Stimulated activated memory B cell treated with anti-CD40 and anti-IgM and Interleukin-4, amounts not matched to agents 10 μg/mL and 1 μg/mL and 100 μg/mL, for 72 hours (primary cell): ENCODE measurements around the gene PTTG1IP.
A peak's percentile ranks its signal among the peaks of the same experiment; 100 is the strongest.

ENCODE experiments used
- ATAC-seq: fragments of 150-1000 bp; cut with Tn5 transposase; 2 replicates; pipeline ENCODE4 v1.10.0; 2021
- H3K27ac Mint-ChIP-seq: one replicate; pipeline ENCODE4 v1.8.0; 2022; ENCODE audit warnings: mild to moderate bottlenecking, mixed read lengths
- H3K27me3 Mint-ChIP-seq: one replicate; pipeline ENCODE4 v1.8.0; 2022; ENCODE audit warnings: mixed read lengths
- H3K36me3 Mint-ChIP-seq: one replicate; pipeline ENCODE4 v1.8.0; 2022; ENCODE audit warnings: mixed read lengths
- H3K4me1 Mint-ChIP-seq: one replicate; pipeline ENCODE4 v1.8.0; 2022; ENCODE audit warnings: mixed read lengths
- H3K4me3 Mint-ChIP-seq: one replicate; pipeline ENCODE4 v1.8.0; 2022; ENCODE audit warnings: mild to moderate bottlenecking, moderate library complexity, mixed read lengths
- H3K9me3 Mint-ChIP-seq: one replicate; pipeline ENCODE4 v1.8.0; 2022; ENCODE audit warnings: mixed read lengths

Gene PTTG1IP

GRCh38 chr21:44892536-44893277 is 19.2 kb upstream of the PTTG1IP start:
- Mint-ChIP-seq H3K27ac (no peak overlapping the region), H3K9me3 (no peaks in the 10 kb centered on the region), H3K27me3 (no peaks in the 10 kb centered on the region), H3K4me3 (no peak overlapping the region), H3K4me1 (peaks cover 26% of the 10 kb centered on the region), H3K36me3 (peaks cover 13% of the 10 kb centered on the region)
- ATAC-seq = peak; percentile 79

GRCh38 chr21:44892095-44892494 is 18.6 kb upstream of the PTTG1IP start:
- Mint-ChIP-seq H3K9me3 (no peaks in the 10 kb centered on the region), H3K27ac (no peak overlapping the region), H3K4me1 (peaks cover 26% of the 10 kb centered on the region), H3K27me3 (no peaks in the 10 kb centered on the region), H3K36me3 (peaks cover 15% of the 10 kb centered on the region), H3K4me3 (no peak overlapping the region)
- no peak for ATAC-seq

- H3K36me3 Mint-ChIP-seq = peaks cover 16% of the 10 kb centered on the region
- no peaks in the 10 kb centered on the region for H3K9me3 Mint-ChIP-seq
- no peak overlapping the region for H3K27ac Mint-ChIP-seq
- ATAC-seq = no peak
- H3K4me3 Mint-ChIP-seq = no peak overlapping the region
- H3K4me1 Mint-ChIP-seq = peaks cover 26% of the 10 kb centered on the region
- no peaks in the 10 kb centered on the region for H3K27me3 Mint-ChIP-seq
These were observed 18.1 kb upstream of the PTTG1IP start for GRCh38 chr21:44891631-44892031.

GRCh38 chr21:44890961-44891541 is 17.6 kb upstream of the PTTG1IP start:
- no peak overlapping the region for H3K27ac Mint-ChIP-seq
- peaks cover 26% of the 10 kb centered on the region for H3K4me1 Mint-ChIP-seq
- peaks cover 22% of the 10 kb centered on the region for H3K36me3 Mint-ChIP-seq
- H3K9me3 Mint-ChIP-seq = no peaks in the 10 kb centered on the region
- no peak for ATAC-seq
- no peaks in the 10 kb centered on the region for H3K27me3 Mint-ChIP-seq
- H3K4me3 Mint-ChIP-seq = no peak overlapping the region

GRCh38 chr21:44890338-44890931 is 16.9 kb upstream of the PTTG1IP start:
- Mint-ChIP-seq H3K36me3 (peaks cover 28% of the 10 kb centered on the region), H3K4me1 (peaks cover 26% of the 10 kb centered on the region), H3K27me3 (no peaks in the 10 kb centered on the region), H3K27ac (no peak overlapping the region), H3K4me3 (no peak overlapping the region), H3K9me3 (no peaks in the 10 kb centered on the region)
- ATAC-seq = no peak

GRCh38 chr21:44889625-44890337 is 16.3 kb upstream of the PTTG1IP start:
- ATAC-seq = no peak
- peaks cover 29% of the 10 kb centered on the region for H3K36me3 Mint-ChIP-seq
- peaks cover 22% of the 10 kb centered on the region for H3K4me1 Mint-ChIP-seq
- H3K27ac Mint-ChIP-seq = no peak overlapping the region
- no peaks in the 10 kb centered on the region for H3K27me3 Mint-ChIP-seq
- H3K9me3 Mint-ChIP-seq = no peaks in the 10 kb centered on the region
- H3K4me3 Mint-ChIP-seq = no peak overlapping the region

- no peak for ATAC-seq
- no peak overlapping the region for H3K27ac Mint-ChIP-seq
- H3K4me1 Mint-ChIP-seq = peaks cover 15% of the 10 kb centered on the region
- H3K4me3 Mint-ChIP-seq = no peak overlapping the region
- H3K36me3 Mint-ChIP-seq = peaks cover 35% of the 10 kb centered on the region
- H3K9me3 Mint-ChIP-seq = no peaks in the 10 kb centered on the region
- no peaks in the 10 kb centered on the region for H3K27me3 Mint-ChIP-seq
These were observed 15.4 kb upstream of the PTTG1IP start for GRCh38 chr21:44888581-44889550.

- ATAC-seq = no peak
- no peaks in the 10 kb centered on the region for H3K9me3 Mint-ChIP-seq
- H3K4me1 Mint-ChIP-seq = peaks cover 10% of the 10 kb centered on the region
- H3K4me3 Mint-ChIP-seq = no peak overlapping the region
- no peaks in the 10 kb centered on the region for H3K27me3 Mint-ChIP-seq
- peaks cover 30% of the 10 kb centered on the region for H3K36me3 Mint-ChIP-seq
- H3K27ac Mint-ChIP-seq = peak overlapping the region; percentile 6
These were observed 14.5 kb upstream of the PTTG1IP start for GRCh38 chr21:44887807-44888580.

GRCh38 chr21:44887126-44887806 is 13.8 kb upstream of the PTTG1IP start:
- H3K27me3 Mint-ChIP-seq = no peaks in the 10 kb centered on the region
- no peak overlapping the region for H3K4me3 Mint-ChIP-seq
- H3K27ac Mint-ChIP-seq = peak overlapping the region; percentile 6
- ATAC-seq = peak; percentile 19
- H3K36me3 Mint-ChIP-seq = peaks cover 30% of the 10 kb centered on the region
- H3K9me3 Mint-ChIP-seq = no peaks in the 10 kb centered on the region
- peaks cover 10% of the 10 kb centered on the region for H3K4me1 Mint-ChIP-seq

- Mint-ChIP-seq H3K27ac (no peak overlapping the region), H3K36me3 (peaks cover 30% of the 10 kb centered on the region), H3K27me3 (no peaks in the 10 kb centered on the region), H3K4me1 (peaks cover 18% of the 10 kb centered on the region), H3K4me3 (no peak overlapping the region), H3K9me3 (no peaks in the 10 kb centered on the region)
- no peak for ATAC-seq
These were observed 12.9 kb upstream of the PTTG1IP start for GRCh38 chr21:44886113-44887075.

GRCh38 chr21:44885615-44886014 is 12.1 kb upstream of the PTTG1IP start:
- H3K27me3 Mint-ChIP-seq = no peaks in the 10 kb centered on the region
- H3K27ac Mint-ChIP-seq = no peak overlapping the region
- H3K4me1 Mint-ChIP-seq = peaks cover 25% of the 10 kb centered on the region
- ATAC-seq = no peak
- no peaks in the 10 kb centered on the region for H3K9me3 Mint-ChIP-seq
- peaks cover 30% of the 10 kb centered on the region for H3K36me3 Mint-ChIP-seq
- H3K4me3 Mint-ChIP-seq = no peak overlapping the region

- H3K9me3 Mint-ChIP-seq = no peaks in the 10 kb centered on the region
- H3K36me3 Mint-ChIP-seq = peaks cover 30% of the 10 kb centered on the region
- peaks cover 30% of the 10 kb centered on the region for H3K4me1 Mint-ChIP-seq
- no peak overlapping the region for H3K4me3 Mint-ChIP-seq
- no peaks in the 10 kb centered on the region for H3K27me3 Mint-ChIP-seq
- ATAC-seq = no peak
- peak overlapping the region; percentile 2 for H3K27ac Mint-ChIP-seq
These were observed 10.6 kb upstream of the PTTG1IP start for GRCh38 chr21:44884097-44884496.

GRCh38 chr21:44883250-44883649 is 9.8 kb upstream of the PTTG1IP start:
- no peaks in the 10 kb centered on the region for H3K9me3 Mint-ChIP-seq
- no peak overlapping the region for H3K4me3 Mint-ChIP-seq
- H3K27ac Mint-ChIP-seq = peak overlapping the region; percentile 50
- ATAC-seq = no peak
- no peaks in the 10 kb centered on the region for H3K27me3 Mint-ChIP-seq
- peaks cover 32% of the 10 kb centered on the region for H3K4me1 Mint-ChIP-seq
- H3K36me3 Mint-ChIP-seq = peaks cover 30% of the 10 kb centered on the region
